ENCODE measurements around the gene TACR1.

DNA sequence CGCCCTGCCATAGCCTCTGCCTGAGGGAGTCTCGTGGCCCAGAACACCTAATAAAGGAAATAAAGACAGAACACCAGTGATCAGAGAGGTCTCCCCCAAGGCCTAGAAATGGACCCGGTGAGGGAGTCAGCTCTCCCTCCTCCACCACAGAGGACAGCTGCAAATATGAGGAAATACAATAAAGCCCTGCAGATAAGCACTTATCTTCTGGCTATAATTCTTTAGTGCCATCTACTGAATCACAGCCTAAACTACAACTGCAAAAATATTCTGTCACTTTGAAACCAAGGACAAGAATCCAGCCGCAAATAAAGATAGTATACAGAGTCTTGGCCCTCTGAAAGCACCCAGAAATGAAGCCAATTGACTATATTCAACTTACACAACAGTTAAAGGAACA, 42.4 kb upstream of the TACR1 start:
- TF ChIP-seq, protein P1, sequence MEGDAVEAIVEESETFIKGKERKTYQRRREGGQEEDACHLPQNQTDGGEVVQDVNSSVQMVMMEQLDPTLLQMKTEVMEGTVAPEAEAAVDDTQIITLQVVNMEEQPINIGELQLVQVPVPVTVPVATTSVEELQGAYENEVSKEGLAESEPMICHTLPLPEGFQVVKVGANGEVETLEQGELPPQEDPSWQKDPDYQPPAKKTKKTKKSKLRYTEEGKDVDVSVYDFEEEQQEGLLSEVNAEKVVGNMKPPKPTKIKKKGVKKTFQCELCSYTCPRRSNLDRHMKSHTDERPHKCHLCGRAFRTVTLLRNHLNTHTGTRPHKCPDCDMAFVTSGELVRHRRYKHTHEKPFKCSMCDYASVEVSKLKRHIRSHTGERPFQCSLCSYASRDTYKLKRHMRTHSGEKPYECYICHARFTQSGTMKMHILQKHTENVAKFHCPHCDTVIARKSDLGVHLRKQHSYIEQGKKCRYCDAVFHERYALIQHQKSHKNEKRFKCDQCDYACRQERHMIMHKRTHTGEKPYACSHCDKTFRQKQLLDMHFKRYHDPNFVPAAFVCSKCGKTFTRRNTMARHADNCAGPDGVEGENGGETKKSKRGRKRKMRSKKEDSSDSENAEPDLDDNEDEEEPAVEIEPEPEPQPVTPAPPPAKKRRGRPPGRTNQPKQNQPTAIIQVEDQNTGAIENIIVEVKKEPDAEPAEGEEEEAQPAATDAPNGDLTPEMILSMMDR (IDR thresholded peaks at IDR 0.05), result peak; percentile 34
- no peak for TF ChIP-seq EP300 (IDR thresholded peaks at IDR 0.05; ENCODE audit: borderline replicate concordance in 1 of 2, low read depth in 1 of 2, low read length in 1 of 2)
